Left renal cortex interstitium (tissue), 4 donors: ENCODE data around the gene DNASE1L3. TPM values are rescaled to one million over a fixed set of nuclear protein-coding genes. Genes with fewer than 3 reads are reported as not detected.

Source experiments
- polyA plus RNA-seq, 4 donors: library from polyadenylated mRNA; unstranded; fragments of 120-200 nt; gene quantifications; one replicate each; pipeline ENCODE4 v1.2.1, GENCODE V29; 2013; ENCODE audit not compliant: insufficient read length in 4 of 4

Gene DNASE1L3
- polyA plus RNA-seq, 4 donors: 2.5 to 19.7 (median 10.1) TPM

Other genes with a start within 250 kb of the DNASE1L3 start
- 100 to 1,000 TPM; 162 to 186 (median 171) TPM for gene FLNB, start 202.6 kb downstream of the DNASE1L3 start, polyA plus RNA-seq
- 10 to 100 TPM in 3 of 4 donors, 1 to 10 TPM in 1; 9.2 to 13.8 (median 11.1) TPM for gene ABHD6, start 26.8 kb upstream of the DNASE1L3 start, polyA plus RNA-seq
- gene RPP14, start 95.3 kb upstream of the DNASE1L3 start, polyA plus RNA-seq: 10 to 100 TPM; 19.5 to 26.9 (median 20.1) TPM
- 10 to 100 TPM; 10.5 to 17.9 (median 14.3) TPM for gene HTD2, start 95.5 kb upstream of the DNASE1L3 start, polyA plus RNA-seq
- gene PXK, start 121.9 kb upstream of the DNASE1L3 start, polyA plus RNA-seq: 10 to 100 TPM; 21.8 to 33.0 (median 29.4) TPM
- gene PDHB, start 222.9 kb upstream of the DNASE1L3 start, polyA plus RNA-seq: 100 to 1,000 TPM in 3 of 4 donors, 10 to 100 TPM in 1; 97.2 to 128 (median 115) TPM